B cell (primary cell): ENCODE data around the gene ST6GALNAC1. TPM values are rescaled to one million over a fixed set of nuclear protein-coding genes. Genes with fewer than 3 reads are reported as not detected.
"Not testable (repeated sequence)": the region's sequence is repeated elsewhere in the genome, so short reads cannot be mapped to it uniquely, and the experiment has no call there.

Experiments used
- ATAC-seq: fragments of 200-7000 bp; cut with Tn5 transposase; one replicate; pipeline ENCODE4 v1.10.0; 2021; ENCODE audit warnings: low read depth, mild to moderate bottlenecking, moderate number of reproducible peaks, moderate library complexity
- CTCF ChIA-PET: fragments of 350-600 bp; sonication (Branson Sonifier 250); formaldehyde crosslinking; loops from one replicate; lab custom pipeline; 2021; ENCODE audit warnings: antibody characterized with exemption, inconsistent platforms; lab: Charles Lee
- POLR2A ChIA-PET: fragments of 350-600 bp; sonication (Branson Sonifier 250); formaldehyde crosslinking; loops from one replicate; lab custom pipeline; 2021; ENCODE audit warnings: antibody characterized with exemption; lab: Charles Lee
- DNase-seq: peaks from one replicate; pipeline ENCODE4 v3.0.0; 2013
- H2AFZ ChIP-seq: 2 replicates; pipeline ENCODE4 v1.6.1; 2012; ENCODE audit warnings: mild to moderate bottlenecking, low read depth, low read length; ENCODE audit not compliant: insufficient read depth, poor library complexity, severe bottlenecking
- H3K27ac ChIP-seq, 2 donors: 1 replicate in 1 of 2; 2 replicates in 1 of 2; pipeline ENCODE4 v1.5.1; 2012 to 2013; ENCODE audit warnings: low read length in 2 of 2, mild to moderate bottlenecking in 2 of 2, moderate library complexity in 1 of 2
- H3K27me3 ChIP-seq, 4 experiments: fragments of 200-600 bp in 1 of 4; sonication (generic) in 1 of 4; replicated peaks in 1 of 4; 1 replicate in 2 of 4; 2 replicates in 2 of 4; pipeline versions ENCODE4 v1.6.1 to v1.7.0; 2013 to 2016; ENCODE audit warnings: low read length in 3 of 4, mild to moderate bottlenecking in 2 of 4, mixed read lengths in 1 of 4, moderate library complexity in 1 of 4; ENCODE audit not compliant: insufficient read depth in 4 of 4, control insufficient read depth in 3 of 4; ENCODE audit errors: control extremely low read depth in 1 of 4
- H3K36me3 ChIP-seq, 2 experiments: replicated peaks in 1 of 2; 1 replicate in 1 of 2; 2 replicates in 1 of 2; pipeline versions ENCODE4 v1.6.1 to v1.7.1; 2013; ENCODE audit warnings: low read length in 1 of 2; ENCODE audit not compliant: insufficient read depth in 2 of 2, control insufficient read depth in 1 of 2; ENCODE audit errors: control extremely low read depth in 1 of 2, extremely low read depth in 1 of 2
- H3K4me1 ChIP-seq, 2 donors: fragments of 200-600 bp in 1 of 2; sonication (generic) in 1 of 2; 1 replicate in 1 of 2; 2 replicates in 1 of 2; pipeline versions ENCODE4 v1.5.1 to v1.6.1; 2013 to 2017; ENCODE audit warnings: low read length in 2 of 2; ENCODE audit not compliant: control insufficient read depth in 2 of 2, insufficient read depth in 2 of 2
- H3K4me2 ChIP-seq: replicated peaks from 2 replicates; pipeline ENCODE3; 2012; ENCODE audit warnings: mild to moderate bottlenecking, low read depth, low read length; ENCODE audit not compliant: poor library complexity, severe bottlenecking
- H3K4me3 ChIP-seq, 5 experiments: fragments of 200-600 bp in 1 of 5; sonication (generic) in 1 of 5; 1 replicate in 3 of 5; 2 replicates in 2 of 5; pipeline versions ENCODE4 v1.5.1 to v1.7.0; 2011 to 2016; ENCODE audit warnings: low read length in 4 of 5, mild to moderate bottlenecking in 4 of 5, low read depth in 2 of 5, control low read depth in 1 of 5, moderate library complexity in 1 of 5; ENCODE audit not compliant: insufficient read depth in 1 of 5; ENCODE audit errors: control extremely low read depth in 1 of 5, extremely low read depth in 1 of 5
- H3K79me2 ChIP-seq: fragments of 200-600 bp; sonication (generic); one replicate; pipeline ENCODE4 v1.6.0; 2016; ENCODE audit warnings: low read length; ENCODE audit not compliant: control insufficient read depth, insufficient read depth
- H3K9ac ChIP-seq: fragments of 200-600 bp; sonication (generic); 2 replicates; pipeline ENCODE4 v1.6.1; 2017; ENCODE audit warnings: mild to moderate bottlenecking, low read length, moderate library complexity
- H3K9me3 ChIP-seq, 3 donors: one replicate each; pipeline versions ENCODE4 v1.6.1 to v1.7.1; 2013; ENCODE audit warnings: low read length in 2 of 3; ENCODE audit not compliant: control insufficient read depth in 2 of 3, insufficient read depth in 1 of 3; ENCODE audit errors: control extremely low read depth in 1 of 3
- H4K20me1 ChIP-seq: 2 replicates; pipeline ENCODE4 v1.6.0; 2012; ENCODE audit warnings: mild to moderate bottlenecking, low read length; ENCODE audit not compliant: insufficient read depth, control insufficient read depth, poor library complexity, severe bottlenecking
- H3K27ac Mint-ChIP-seq: one replicate; pipeline ENCODE4 v1.8.0; 2021; ENCODE audit warnings: mixed read lengths
- H3K27me3 Mint-ChIP-seq: one replicate; pipeline ENCODE4 v1.8.0; 2021; ENCODE audit warnings: mixed read lengths
- H3K4me1 Mint-ChIP-seq: one replicate; pipeline ENCODE4 v1.8.0; 2021; ENCODE audit warnings: mixed read lengths
- H3K4me3 Mint-ChIP-seq: one replicate; pipeline ENCODE4 v1.8.0; 2021; ENCODE audit warnings: mixed read lengths
- H3K9me3 Mint-ChIP-seq: one replicate; pipeline ENCODE4 v1.8.0; 2022; ENCODE audit warnings: mixed read lengths; ENCODE audit not compliant: insufficient read depth
- EZH2 ChIP-seq: IDR thresholded peaks from 2 replicates; pipeline ENCODE4 v1.6.1; 2012; ENCODE audit warnings: borderline replicate concordance, low read depth, mild to moderate bottlenecking, moderate library complexity, low read length; ENCODE audit not compliant: insufficient read depth, poor library complexity, severe bottlenecking
- WGBS: methylation state at CpG from one replicate; pipeline ENCODE4 v1.1.5; 2013; ENCODE audit warnings: missing lambda C conversion rate; ENCODE audit not compliant: insufficient coverage; 5-methylcytosine and 5-hydroxymethylcytosine counted together
- intact Hi-C: fragments of 100-400 bp; cut with micrococcal nuclease; formaldehyde crosslinking; loops from one replicate; pipeline ENCODE4 v1.10.0; 2022
- polyA plus RNA-seq: library from polyadenylated mRNA; depleted of rRNA; stranded (reverse); fragments of >200 nt; gene quantifications from 2 replicates; pipeline ENCODE4 v1.2.3, GENCODE V29; 2012
- total RNA-seq, 2 donors: library from RNA; stranded (reverse); fragments of 120-200 nt in 1 of 2; gene quantifications; 1 replicate in 1 of 2; 2 replicates in 1 of 2; pipeline versions ENCODE4 v1.2.3 to v1.2.4, GENCODE V29; 2013 to 2022
- TF ChIP-seq, protein P1 (sequence below): fragments of 200-600 bp; IDR thresholded peaks from one replicate; pipeline ENCODE4 v1.8.0; 2022; ENCODE audit warnings: antibody characterized with exemption, mild to moderate bottlenecking

Gene ST6GALNAC1
- total and polyA plus RNA-seq, 2 donors (not counting 1 experiment from before 2014, with no cell fraction given): not detected

DNA sequence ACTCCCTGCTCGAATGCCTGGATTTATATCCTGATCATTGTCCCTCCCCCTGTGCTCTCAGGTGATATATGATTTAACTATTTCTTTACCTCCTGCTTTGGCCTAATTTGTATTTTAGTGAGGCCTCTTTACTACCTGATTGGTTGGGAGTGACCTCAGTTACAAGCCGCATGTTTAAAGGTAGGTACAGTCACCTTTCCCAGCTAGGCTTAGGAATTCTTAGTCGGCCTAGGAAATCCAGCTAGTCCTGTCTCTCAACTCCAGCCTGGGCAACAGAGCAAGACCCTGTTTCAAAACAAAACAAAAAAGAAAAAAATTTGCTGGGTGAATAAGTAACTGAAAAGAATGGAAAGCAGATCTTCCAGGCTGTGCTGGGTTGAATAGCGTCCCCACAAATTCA is 31.1 kb downstream of the ST6GALNAC1 start:
- Mint-ChIP-seq H3K4me1 (peaks cover 12% of the 10 kb centered on the region), H3K27ac (no peak overlapping the region), H3K4me3 (no peak overlapping the region), H3K27me3 (peaks cover 16% of the 10 kb centered on the region), H3K9me3 (no peaks in the 10 kb centered on the region)
- Histone ChIP-seq H3K4me2 (no peak overlapping the region), H3K9me3 (peaks cover 0 to 9% (median 0%) of the 10 kb centered on the region in 3 donors), H3K4me3 (no peak overlapping the region), H2AFZ (no peak overlapping the region), H3K79me2 (no peaks in the 10 kb centered on the region), H4K20me1 (no peaks in the 10 kb centered on the region), H3K4me1 (peaks cover 4 to 5% of the 10 kb centered on the region in 2 donors), H3K9ac (no peak overlapping the region), H3K27ac (no peak overlapping the region), H3K27me3 (no peaks in the 10 kb centered on the region), H3K36me3 (no peaks in the 10 kb centered on the region)
- POLR2A ChIA-PET: interaction anchor here (0.5 kb wide), 1 partner anchor 311 kb away, joined by 3 read pairs; no protein-coding TSS in a partner anchor
- TF ChIP-seq EZH2: no peak
- TF ChIP-seq, protein P1, sequence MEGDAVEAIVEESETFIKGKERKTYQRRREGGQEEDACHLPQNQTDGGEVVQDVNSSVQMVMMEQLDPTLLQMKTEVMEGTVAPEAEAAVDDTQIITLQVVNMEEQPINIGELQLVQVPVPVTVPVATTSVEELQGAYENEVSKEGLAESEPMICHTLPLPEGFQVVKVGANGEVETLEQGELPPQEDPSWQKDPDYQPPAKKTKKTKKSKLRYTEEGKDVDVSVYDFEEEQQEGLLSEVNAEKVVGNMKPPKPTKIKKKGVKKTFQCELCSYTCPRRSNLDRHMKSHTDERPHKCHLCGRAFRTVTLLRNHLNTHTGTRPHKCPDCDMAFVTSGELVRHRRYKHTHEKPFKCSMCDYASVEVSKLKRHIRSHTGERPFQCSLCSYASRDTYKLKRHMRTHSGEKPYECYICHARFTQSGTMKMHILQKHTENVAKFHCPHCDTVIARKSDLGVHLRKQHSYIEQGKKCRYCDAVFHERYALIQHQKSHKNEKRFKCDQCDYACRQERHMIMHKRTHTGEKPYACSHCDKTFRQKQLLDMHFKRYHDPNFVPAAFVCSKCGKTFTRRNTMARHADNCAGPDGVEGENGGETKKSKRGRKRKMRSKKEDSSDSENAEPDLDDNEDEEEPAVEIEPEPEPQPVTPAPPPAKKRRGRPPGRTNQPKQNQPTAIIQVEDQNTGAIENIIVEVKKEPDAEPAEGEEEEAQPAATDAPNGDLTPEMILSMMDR: no peak
- ATAC-seq (no peak), DNase-seq (no peak)
- 90% methylated on average over 1 of the region's 4 CpGs for WGBS
- intact Hi-C loops: no loop called here
- CTCF ChIA-PET: interaction anchor here (0.5 to 6.6 kb wide), 4 partner anchors 12 to 864 kb away, joined by 3 to 38 read pairs (median 3); no protein-coding TSS in a partner anchor

GRCh38 chr17:76611758-76612157 is 31.8 kb downstream of the ST6GALNAC1 start:
- WGBS: 100% methylated on average over 2 of the region's 4 CpGs
- no peaks in the 10 kb centered on the region for H3K36me3 ChIP-seq
- no peak for ATAC-seq
- H3K27ac ChIP-seq: no peak overlapping the region
- Mint-ChIP-seq H3K9me3 (no peaks in the 10 kb centered on the region), H3K4me3 (no peak overlapping the region), H3K4me1 (peaks cover 12% of the 10 kb centered on the region), H3K27ac (no peak overlapping the region), H3K27me3 (peaks cover 16% of the 10 kb centered on the region)
- POLR2A ChIA-PET: interaction anchor here (0.8 kb wide), 1 partner anchor 78 kb away, joined by 3 read pairs; no protein-coding TSS in a partner anchor
- no peak overlapping the region for H2AFZ ChIP-seq
- H3K4me2 ChIP-seq: no peak overlapping the region
- no peak overlapping the region for H3K9ac ChIP-seq
- H3K27me3 ChIP-seq: no peaks in the 10 kb centered on the region
- no peaks in the 10 kb centered on the region for H3K79me2 ChIP-seq
- H3K9me3 ChIP-seq: peaks cover 0 to 9% (median 0%) of the 10 kb centered on the region in 3 donors
- no peaks in the 10 kb centered on the region for H4K20me1 ChIP-seq
- CTCF ChIA-PET: interaction anchor here (1.0 to 6.6 kb wide), 3 partner anchors 13 to 864 kb away, joined by 3 to 38 read pairs (median 3); no protein-coding TSS in a partner anchor
- intact Hi-C loops: no loop called here
- no peak overlapping the region for H3K4me3 ChIP-seq
- H3K4me1 ChIP-seq: peaks cover 4 to 5% of the 10 kb centered on the region in 2 donors
- DNase-seq: no peak
- TF ChIP-seq EZH2: no peak

GRCh38 chr17:76611080-76611749 is 32.3 kb downstream of the ST6GALNAC1 start:
- Mint-ChIP-seq H3K4me1 (peaks cover 12% of the 10 kb centered on the region), H3K27me3 (peaks cover 16% of the 10 kb centered on the region)
- H3K4me2 ChIP-seq, H3K36me3 ChIP-seq, H3K79me2 ChIP-seq, H3K27ac ChIP-seq, H3K27me3 ChIP-seq, H3K4me3 ChIP-seq, H3K27ac Mint-ChIP-seq, H3K4me1 ChIP-seq, intact Hi-C loops, DNase-seq, H3K9me3 Mint-ChIP-seq, H3K9ac ChIP-seq, H2AFZ ChIP-seq, H4K20me1 ChIP-seq, ATAC-seq, H3K9me3 ChIP-seq, H3K4me3 Mint-ChIP-seq: not testable (repeated sequence)
- WGBS: 78% methylated on average over 8 of the region's 13 CpGs
- ChIA-PET CTCF (interaction anchor here (1.0 to 6.6 kb wide), 2 partner anchors 13 to 863 kb away, joined by 3 to 38 read pairs; no protein-coding TSS in a partner anchor), POLR2A (interaction anchor here (0.8 kb wide), 1 partner anchor 79 kb away, joined by 3 read pairs; no protein-coding TSS in a partner anchor)
